ENCODE results near the gene OLFM1.

DNA sequence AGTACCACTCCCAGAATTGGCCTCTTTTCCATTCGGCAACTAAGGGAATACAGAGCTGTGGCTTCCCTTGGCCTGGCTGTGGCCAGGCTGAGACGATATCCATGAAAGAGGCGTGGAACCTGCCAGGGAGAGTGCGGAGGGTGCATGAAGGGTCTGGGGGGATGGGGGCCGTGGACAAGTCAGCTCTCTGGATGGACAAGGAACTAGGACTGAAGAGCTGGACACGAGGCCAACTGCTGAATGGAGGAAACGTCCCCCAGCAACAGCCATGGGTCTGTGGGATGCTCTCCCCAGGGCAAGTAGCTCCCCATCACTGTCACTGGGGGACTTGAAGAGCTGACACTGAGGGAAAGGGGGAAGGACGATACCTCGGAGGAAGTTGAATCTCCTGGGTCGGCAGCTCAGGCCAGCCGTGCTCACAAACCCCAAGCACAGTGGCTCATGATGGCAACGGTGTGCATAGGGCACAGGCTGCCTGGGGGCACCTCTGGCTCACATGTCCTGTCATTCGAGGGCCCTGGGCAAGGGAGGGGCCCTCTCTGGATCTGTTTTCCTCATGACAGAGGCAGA is 4.1 kb upstream of the OLFM1 start:
- no peak for TF ChIP-seq POLR2A (IDR thresholded peaks at IDR 0.05)
- no peak for TF ChIP-seq CTCF (IDR thresholded peaks at IDR 0.05)

Measured in body of pancreas (tissue), 4 donors.